ENCODE measurements around the gene SYCE3. TPM values are rescaled to one million over a fixed set of nuclear protein-coding genes. Genes with fewer than 3 reads are reported as not detected.

The SYCE3 gene
- total RNA-seq, 1 donor from 2014 or later: not detected

- H3K27ac Mint-ChIP-seq: no peak overlapping the region
These were observed 46.7 kb downstream of the SYCE3 start for GRCh38 chr22:50516068-50516467.

DNA sequence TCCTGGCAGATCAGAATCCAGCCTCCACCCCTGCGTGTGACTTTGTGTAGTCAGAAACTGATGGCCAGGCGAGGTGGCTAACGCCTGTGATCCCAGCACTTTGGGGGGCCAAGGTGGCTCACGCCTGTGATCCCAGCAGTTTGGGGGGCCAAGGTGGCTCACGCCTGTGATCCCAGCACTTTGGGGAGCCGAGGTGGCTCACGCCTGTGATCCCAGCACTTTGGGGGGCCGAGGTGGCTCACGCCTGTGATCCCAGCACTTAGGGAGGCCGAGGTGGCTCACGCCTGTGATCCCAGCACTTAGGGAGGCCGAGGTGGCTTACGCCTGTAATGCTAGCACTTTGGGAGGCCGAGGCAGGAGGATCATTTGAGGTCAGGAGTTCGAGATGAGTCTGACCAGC lies 49.5 kb downstream of the SYCE3 start:
- TF ChIP-seq, protein P1, sequence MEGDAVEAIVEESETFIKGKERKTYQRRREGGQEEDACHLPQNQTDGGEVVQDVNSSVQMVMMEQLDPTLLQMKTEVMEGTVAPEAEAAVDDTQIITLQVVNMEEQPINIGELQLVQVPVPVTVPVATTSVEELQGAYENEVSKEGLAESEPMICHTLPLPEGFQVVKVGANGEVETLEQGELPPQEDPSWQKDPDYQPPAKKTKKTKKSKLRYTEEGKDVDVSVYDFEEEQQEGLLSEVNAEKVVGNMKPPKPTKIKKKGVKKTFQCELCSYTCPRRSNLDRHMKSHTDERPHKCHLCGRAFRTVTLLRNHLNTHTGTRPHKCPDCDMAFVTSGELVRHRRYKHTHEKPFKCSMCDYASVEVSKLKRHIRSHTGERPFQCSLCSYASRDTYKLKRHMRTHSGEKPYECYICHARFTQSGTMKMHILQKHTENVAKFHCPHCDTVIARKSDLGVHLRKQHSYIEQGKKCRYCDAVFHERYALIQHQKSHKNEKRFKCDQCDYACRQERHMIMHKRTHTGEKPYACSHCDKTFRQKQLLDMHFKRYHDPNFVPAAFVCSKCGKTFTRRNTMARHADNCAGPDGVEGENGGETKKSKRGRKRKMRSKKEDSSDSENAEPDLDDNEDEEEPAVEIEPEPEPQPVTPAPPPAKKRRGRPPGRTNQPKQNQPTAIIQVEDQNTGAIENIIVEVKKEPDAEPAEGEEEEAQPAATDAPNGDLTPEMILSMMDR (conservative IDR thresholded peaks at IDR 0.05): no peak

More at GRCh38 chr22:50516068-50516467, 46.7 kb downstream of the SYCE3 start:
- Mint-ChIP-seq H3K36me3 (peaks cover 8% of the 10 kb centered on the region), H3K4me3 (no peak overlapping the region), H3K4me1 (ENCODE audit: unreplicated experiment) (no peaks in the 10 kb centered on the region), H3K9me3 (no peaks in the 10 kb centered on the region), H3K27me3 (no peaks in the 10 kb centered on the region)
- DNase-seq (ENCODE audit: extremely low spot score, unreplicated experiment): no peak
- TF ChIP-seq, protein P1 (conservative IDR thresholded peaks at IDR 0.05): no peak

GRCh38 chr22:50508897-50509296 lies 53.8 kb downstream of the SYCE3 start:
- TF ChIP-seq, protein P1 (conservative IDR thresholded peaks at IDR 0.05): no peak
- no peaks in the 10 kb centered on the region for H3K27me3 Mint-ChIP-seq
- H3K36me3 Mint-ChIP-seq: no peaks in the 10 kb centered on the region
- no peak for DNase-seq (ENCODE audit: extremely low spot score, unreplicated experiment)
- peak overlapping the region; percentile 89 for H3K27ac Mint-ChIP-seq
- peak overlapping the region; percentile 92 for H3K4me3 Mint-ChIP-seq
- no peaks in the 10 kb centered on the region for H3K9me3 Mint-ChIP-seq
- H3K4me1 Mint-ChIP-seq (ENCODE audit: unreplicated experiment): peaks cover 9% of the 10 kb centered on the region

More for the DNA sequence above, 49.5 kb downstream of the SYCE3 start:
- H3K27me3 Mint-ChIP-seq: no peaks in the 10 kb centered on the region
- peaks cover 9% of the 10 kb centered on the region for H3K4me1 Mint-ChIP-seq (ENCODE audit: unreplicated experiment)
- H3K4me3 Mint-ChIP-seq: no peak overlapping the region
- H3K36me3 Mint-ChIP-seq: peaks cover 4% of the 10 kb centered on the region
- no peaks in the 10 kb centered on the region for H3K9me3 Mint-ChIP-seq
- DNase-seq (ENCODE audit: extremely low spot score, unreplicated experiment): no peak
- no peak overlapping the region for H3K27ac Mint-ChIP-seq

DNA sequence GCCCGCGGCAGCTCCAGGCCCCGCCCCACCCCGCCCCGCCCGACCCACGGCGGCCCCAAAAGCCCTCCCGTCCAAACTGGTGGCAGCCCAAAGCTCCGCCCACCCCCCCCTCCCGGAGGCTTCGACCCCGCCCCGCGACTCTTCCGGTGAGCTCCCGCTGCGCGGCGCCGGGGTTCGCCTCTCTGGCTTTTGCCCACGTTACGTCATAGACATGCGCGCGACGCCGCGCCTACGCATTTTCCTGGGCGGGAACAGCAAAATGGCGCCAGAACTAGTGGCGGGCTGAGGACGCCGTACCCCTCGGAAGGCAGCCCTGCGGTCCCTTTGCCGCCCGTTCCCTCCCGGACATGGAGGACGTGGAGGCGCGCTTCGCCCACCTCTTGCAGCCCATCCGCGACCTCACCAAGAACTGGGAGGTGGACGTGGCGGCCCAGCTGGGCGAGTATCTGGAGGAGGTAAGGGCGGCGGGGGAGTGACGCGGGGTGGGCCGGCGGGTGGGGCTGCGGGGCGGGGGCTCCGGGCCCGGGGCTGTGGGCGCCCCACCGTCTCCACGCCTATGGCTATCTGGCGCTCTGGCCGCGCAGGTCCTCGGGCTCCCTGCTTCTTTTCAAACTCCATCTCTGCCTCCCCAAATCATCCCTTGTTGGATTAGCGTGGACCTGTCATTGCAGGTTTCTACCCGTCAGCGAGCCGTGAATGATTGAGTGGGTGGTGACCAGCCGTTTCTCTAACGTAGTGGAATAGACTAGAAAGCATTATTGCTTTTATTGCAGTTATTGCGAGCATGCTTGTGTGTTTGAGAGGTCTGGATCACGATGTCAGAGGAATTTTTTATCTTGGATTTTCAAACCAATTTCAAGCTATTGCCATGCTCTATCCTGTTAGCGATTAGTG lies 54.5 kb downstream of the SYCE3 start, which contains the start of gene NCAPH2:
Gene NCAPH2, plus strand, starts transcription at position 234 of the 894 bp plus-strand sequence. Its CDS starts 114 bp downstream, at position 348.
- H3K36me3 Mint-ChIP-seq: no peaks in the 10 kb centered on the region

GRCh38 chr22:50507421-50507990 lies 55.2 kb downstream of the SYCE3 start, which contains the start of gene LMF2:
Gene LMF2 (minus strand): TSS chr22:50507702. CDS start chr22:50507675, 27 bp downstream.
- Mint-ChIP-seq H3K27ac (peak within 1 kb of the TSS; percentile 89), H3K27me3 (no peaks in the 10 kb centered on the region), H3K36me3 (no peaks in the 10 kb centered on the region), H3K4me3 (peak within 1 kb of the TSS; percentile 93), H3K4me1 (ENCODE audit: unreplicated experiment) (peaks cover 9% of the 10 kb centered on the region), H3K9me3 (no peaks in the 10 kb centered on the region)
- TF ChIP-seq, protein P1 (conservative IDR thresholded peaks at IDR 0.05): no peak
- DNase-seq (ENCODE audit: extremely low spot score, unreplicated experiment): peak; percentile 96

More for the DNA sequence above, 54.5 kb downstream of the SYCE3 start, which contains the start of gene NCAPH2:
- peak; percentile 99 for DNase-seq (ENCODE audit: extremely low spot score, unreplicated experiment)
- Mint-ChIP-seq H3K4me3 (peak within 1 kb of the TSS; percentile 93), H3K27me3 (no peaks in the 10 kb centered on the region), H3K4me1 (ENCODE audit: unreplicated experiment) (peaks cover 9% of the 10 kb centered on the region), H3K9me3 (no peaks in the 10 kb centered on the region), H3K27ac (peak within 1 kb of the TSS; percentile 89)
- TF ChIP-seq, protein P1 (conservative IDR thresholded peaks at IDR 0.05): no peak

Data from type B pancreatic cell (in vitro differentiated cells).